Measurements from ENCODE around the gene WDR20. TPM values are rescaled to one million over a fixed set of nuclear protein-coding genes. Genes with fewer than 3 reads are reported as not detected.

The WDR20 gene
- total and polyA plus RNA-seq, 10 of the 15 experiments (the other 5 are each of a cell fraction or from before 2014, with no cell fraction given): 9.1 to 25.9 (median 18.4) TPM

- ATAC-seq: no peak
- H3K27ac ChIP-seq (ENCODE audit: control insufficient read depth, insufficient read depth): no peak overlapping the region
- POLR2A ChIA-PET: no interaction called here
Observed at GRCh38 chr14:102230481-102231210, 90.9 kb downstream of the WDR20 start.

More at GRCh38 chr14:102230481-102231210, 90.9 kb downstream of the WDR20 start:
- H3K4me3 ChIP-seq: no peak overlapping the region
- no peak overlapping the region for H3K9ac ChIP-seq (ENCODE audit: control insufficient read depth, insufficient read depth, low read length)
- H3K9me3 ChIP-seq (replicated peaks; ENCODE audit: control insufficient read depth, insufficient read depth, low read length): no peaks in the 10 kb centered on the region
- FAIRE-seq: no peak
- RAD21 ChIA-PET (ENCODE audit: unreplicated experiment): no interaction called here
- intact Hi-C loops (cut with micrococcal nuclease; ENCODE audit: unreplicated experiment): no loop called here
- H4K20me1 ChIP-seq (ENCODE audit: control insufficient read depth, insufficient read depth): no peaks in the 10 kb centered on the region
- H3K27me3 ChIP-seq (replicated peaks in 1 of 2; ENCODE audit: control insufficient read depth in 2 of 2, insufficient read depth in 2 of 2, low read length in 1 of 2): no peaks in the 10 kb centered on the region; a peak in 1 of 4 replicates
- CTCF ChIA-PET: interaction anchor here (1.0 kb wide), 1 partner anchor 18 kb away, joined by 3 read pairs; no protein-coding TSS in a partner anchor
- no peaks in the 10 kb centered on the region for H3K4me1 ChIP-seq (ENCODE audit: control insufficient read depth, insufficient read depth, low read length)
- TF ChIP-seq ZZZ3 (IDR thresholded peaks at IDR 0.05; ENCODE audit: control insufficient read depth, insufficient read length, low read depth) (no peak), USF2 (IDR thresholded peaks at IDR 0.05; ENCODE audit: borderline replicate concordance, low read depth, low read length) (no peak), GABPA (IDR thresholded peaks at IDR 0.05; ENCODE audit: low read depth) (no peak), RELA (IDR thresholded peaks at IDR 0.05; ENCODE audit: borderline replicate concordance, partially characterized antibody) (no peak), TCF7 (IDR thresholded peaks at IDR 0.05; ENCODE audit: borderline replicate concordance) (no peak), RB1 (IDR thresholded peaks at IDR 0.05; ENCODE audit: borderline replicate concordance) (no peak), ASH2L (IDR thresholded peaks at IDR 0.05; ENCODE audit: borderline replicate concordance, low read depth) (no peak)
- no peaks in the 10 kb centered on the region for H3K79me2 ChIP-seq (ENCODE audit: control insufficient read depth, insufficient read depth, low read length)
- no peak for DNase-seq (ENCODE audit: low read depth, low spot score)
- SMC1A ChIA-PET (ENCODE audit: uncharacterized antibody, unreplicated experiment): no interaction called here
- no TSS peak for BruUV-seq (replicated peaks)
- no peaks in the 10 kb centered on the region for H3K36me3 ChIP-seq (ENCODE audit: control insufficient read depth in 2 of 2, insufficient read depth in 2 of 2, low read length in 1 of 2)
- no peak overlapping the region for H3K4me2 ChIP-seq (ENCODE audit: control insufficient read depth, insufficient read depth)
- in situ Hi-C loops (cut with MboI): no loop called here
- 50% methylated on average over 22 of the region's 22 CpGs for WGBS (ENCODE audit: insufficient coverage, insufficient replicate concordance, low lambda C conversion rate, missing lambda C conversion rate)
- H2AFZ ChIP-seq (ENCODE audit: control insufficient read depth, low read depth, low read length): no peak overlapping the region

All from GM12878 (cell line).